GM19099 (cell line): Measurements from ENCODE around the gene C22orf39.

Source experiments
- POLR2A ChIP-seq: IDR thresholded peaks from 3 replicates; pipeline ENCODE4 v1.6.1; 2011; ENCODE audit warnings: low read depth; ENCODE audit not compliant: insufficient read length; ENCODE audit errors: extremely low read depth

The C22orf39 gene

DNA sequence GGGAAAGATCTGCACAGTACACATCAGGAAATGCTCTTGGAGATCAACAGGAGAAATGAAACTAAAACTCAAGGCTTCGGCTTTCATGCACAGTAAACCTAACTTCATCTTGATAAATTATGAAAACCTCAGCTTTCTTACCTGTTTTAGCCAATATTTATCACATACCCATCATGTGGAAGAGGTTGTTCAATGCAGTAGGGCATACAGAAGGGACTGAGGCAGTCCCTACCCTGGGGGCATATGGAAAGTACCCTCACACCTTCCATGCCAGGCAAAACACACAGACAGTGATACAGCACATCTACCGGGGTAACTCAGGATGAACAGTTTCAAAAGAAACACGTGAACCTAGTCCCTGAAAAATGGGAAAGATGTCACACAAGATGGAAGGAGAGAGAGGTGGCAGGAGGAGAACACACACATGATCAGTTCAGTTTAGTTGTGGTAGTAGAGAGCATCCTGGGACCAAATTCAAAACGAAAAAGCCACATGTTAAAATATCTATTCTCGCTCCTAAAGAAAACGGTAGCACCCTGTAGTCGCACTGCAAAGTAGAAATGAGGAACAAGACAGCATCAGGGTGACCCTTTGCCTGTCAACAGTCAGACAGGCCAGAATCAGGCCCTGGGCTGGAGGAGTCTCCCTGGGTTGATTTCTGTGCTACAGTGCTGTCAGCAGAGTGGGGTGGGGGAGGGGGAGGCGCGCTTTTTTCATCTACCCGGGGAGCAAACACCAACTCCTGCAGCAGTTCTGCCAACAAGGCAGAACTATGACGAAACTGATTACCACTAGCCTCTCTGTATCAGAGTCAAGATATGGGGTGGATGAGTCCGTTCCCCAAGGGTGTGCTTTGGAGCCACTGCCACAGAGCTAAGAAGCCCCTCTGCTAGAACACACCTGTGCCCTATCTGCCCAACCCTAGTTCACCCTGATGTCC lies 17.3 kb downstream of the C22orf39 start:
- TF ChIP-seq POLR2A: no peak

DNA sequence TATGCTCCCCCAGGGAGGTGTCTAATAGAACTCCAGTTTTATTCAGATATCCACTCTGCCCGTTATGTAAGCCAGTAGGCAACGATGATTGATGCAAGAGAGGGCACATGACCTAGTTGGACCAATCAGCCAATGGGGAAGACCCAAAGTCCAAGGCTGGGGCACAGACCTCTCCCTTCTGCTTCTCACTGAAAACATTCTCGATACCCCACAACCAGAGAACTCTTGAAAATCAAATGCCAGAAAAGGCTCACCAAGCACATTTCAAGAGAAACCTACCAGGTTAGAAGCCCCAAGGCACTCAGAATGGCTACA lies 23.4 kb downstream of the C22orf39 start:
- no peak for TF ChIP-seq POLR2A

DNA sequence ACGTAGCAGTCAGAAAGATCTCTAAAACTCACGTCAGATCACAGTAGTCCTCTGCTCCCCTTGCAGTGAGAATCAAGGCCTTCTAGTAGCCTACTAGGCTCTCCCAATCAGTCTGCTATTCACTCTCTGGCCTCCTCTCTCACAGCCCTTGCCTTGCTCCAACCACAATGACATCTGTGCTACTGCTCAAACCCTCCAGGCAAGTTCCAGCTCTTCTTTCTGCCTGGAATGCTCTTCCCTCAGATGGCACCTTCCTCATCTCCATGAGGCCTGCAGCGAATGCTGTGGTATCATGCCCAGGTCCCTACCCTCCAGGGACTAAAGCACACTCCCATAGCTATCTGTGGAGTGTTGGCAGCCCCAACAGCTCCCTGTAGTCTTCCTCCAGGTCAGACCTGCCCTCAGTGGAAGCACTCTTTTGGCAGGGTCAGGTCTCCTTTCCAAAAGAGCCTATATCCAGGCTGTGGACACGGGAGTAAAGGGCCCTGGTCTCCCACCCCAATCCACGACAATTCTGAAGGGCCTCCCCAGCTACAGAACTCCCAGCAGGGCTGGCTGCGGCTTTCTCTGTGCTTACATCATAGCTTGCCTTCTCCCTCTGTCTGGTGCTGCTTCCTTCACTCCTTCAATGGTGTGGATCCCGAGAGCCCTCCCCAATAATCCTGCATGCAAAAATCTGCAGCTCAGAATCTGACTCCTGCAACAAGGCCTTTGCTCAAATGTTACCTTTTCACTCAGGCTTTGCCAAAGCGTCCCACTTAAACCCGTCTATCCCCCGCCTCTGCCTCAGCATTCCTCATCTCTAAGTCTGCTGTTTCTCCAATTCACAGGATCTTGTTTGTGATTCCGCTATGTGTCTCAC lies 24.8 kb downstream of the C22orf39 start:
- no peak for TF ChIP-seq POLR2A

DNA sequence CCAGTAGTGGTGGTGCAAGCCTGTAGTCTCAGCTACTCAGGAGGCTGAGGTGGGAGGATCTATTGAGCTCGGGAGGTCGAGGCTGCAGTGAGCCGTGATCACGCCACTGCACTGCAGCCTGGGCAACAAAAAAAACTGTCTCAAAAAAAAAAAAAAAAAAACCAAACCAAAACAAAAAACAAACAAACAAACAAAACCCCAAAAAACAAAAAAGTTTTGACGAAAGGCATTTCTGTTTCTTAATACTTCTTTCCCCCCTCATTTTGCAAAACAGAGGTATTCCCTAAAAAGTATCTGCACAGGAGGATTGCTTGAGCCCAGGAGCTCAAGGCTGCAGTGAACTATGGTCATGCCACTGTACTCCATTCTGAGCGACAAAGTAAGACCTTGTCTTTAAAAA lies 27.2 kb downstream of the C22orf39 start:
- no peak for TF ChIP-seq POLR2A

DNA sequence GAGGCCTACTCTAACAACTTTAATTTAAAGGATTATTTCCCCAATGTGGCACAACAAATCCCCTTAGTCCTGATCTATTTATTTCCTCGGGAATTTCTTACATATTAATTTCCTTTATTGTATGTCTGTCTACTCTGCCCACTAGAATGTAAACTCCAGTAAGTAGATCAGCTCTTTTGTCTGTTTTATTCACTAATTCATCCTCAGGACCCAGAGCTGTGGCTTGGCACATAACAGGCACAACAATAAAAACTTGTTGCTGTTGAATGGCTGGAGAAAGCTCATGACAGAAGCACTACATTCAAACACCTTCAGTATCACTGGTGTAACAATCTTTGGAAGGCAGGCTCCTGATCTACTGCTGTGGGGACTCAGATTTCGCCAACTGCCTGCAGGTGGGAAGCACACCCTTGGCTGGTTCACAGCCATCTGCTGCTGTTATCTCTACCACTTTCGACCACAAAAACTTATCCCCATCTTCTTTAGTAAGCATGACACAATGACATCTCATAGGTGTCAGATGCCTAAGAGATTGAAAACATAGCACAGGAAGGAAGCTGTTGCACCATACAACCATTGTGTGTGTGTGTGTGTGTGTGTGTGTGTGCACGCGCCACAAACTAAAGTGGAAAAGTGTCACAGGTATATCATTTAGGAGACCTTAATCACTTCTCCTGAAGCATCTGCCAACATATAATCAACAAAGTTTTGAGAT lies 27.9 kb downstream of the C22orf39 start:
- no peak for TF ChIP-seq POLR2A

DNA sequence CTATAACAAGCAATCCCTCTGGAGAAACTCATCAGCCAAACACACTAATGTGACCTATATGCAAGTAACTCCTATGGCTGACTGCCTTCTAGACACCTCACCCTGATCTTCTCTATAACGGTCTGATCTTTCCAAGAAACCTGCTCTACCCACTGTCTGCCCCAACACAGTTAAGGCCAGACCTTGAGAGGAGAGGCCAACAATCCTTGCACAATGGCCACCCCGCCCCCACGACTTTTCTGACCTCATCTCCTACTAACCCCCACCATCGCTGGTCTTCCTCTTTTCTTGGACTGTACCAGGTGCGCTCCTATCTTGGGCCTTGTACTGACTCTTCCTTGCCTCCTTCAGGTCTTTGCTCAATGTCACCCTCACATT lies 28.4 kb downstream of the C22orf39 start:
- TF ChIP-seq POLR2A: no peak

DNA sequence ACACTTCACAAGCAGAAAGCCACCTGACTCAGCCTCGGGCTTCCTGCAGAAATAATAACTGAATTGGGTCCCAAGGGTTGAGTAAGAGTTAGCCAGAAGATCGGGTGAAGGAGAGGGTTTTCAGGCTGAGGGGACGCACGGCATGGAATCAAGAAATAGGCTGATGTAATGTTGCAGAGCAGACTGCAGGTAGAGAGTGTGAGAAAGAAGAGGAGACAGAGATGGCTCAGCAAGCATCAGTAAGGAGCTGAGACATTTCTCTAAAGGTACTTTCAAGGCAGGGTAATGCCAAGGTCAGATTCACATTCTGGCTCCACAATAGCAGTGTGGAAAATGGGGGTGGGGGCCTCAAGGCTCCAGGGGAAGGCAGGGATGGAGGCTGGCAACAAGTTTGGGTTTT lies 34.6 kb downstream of the C22orf39 start:
- TF ChIP-seq POLR2A: no peak

DNA sequence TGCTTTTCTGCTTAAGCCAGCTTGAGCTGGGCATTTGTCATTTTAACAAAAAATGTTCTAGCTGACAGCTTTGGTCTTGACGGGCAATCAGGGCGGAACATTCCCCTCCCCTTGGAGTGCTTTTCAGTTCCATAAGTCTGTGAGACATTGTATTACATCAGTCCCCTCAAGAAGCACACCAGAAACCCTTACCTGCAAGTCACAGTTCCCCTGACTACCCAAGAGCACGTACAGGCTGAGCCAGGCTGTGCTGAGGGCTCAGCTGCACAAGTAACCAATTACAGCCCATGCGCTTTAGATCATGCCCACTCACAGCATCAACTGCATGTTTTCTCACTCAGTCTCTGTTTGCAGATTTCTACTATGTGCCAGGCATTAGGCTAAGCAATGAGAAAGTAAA lies 35.0 kb downstream of the C22orf39 start:
- TF ChIP-seq POLR2A: no peak

DNA sequence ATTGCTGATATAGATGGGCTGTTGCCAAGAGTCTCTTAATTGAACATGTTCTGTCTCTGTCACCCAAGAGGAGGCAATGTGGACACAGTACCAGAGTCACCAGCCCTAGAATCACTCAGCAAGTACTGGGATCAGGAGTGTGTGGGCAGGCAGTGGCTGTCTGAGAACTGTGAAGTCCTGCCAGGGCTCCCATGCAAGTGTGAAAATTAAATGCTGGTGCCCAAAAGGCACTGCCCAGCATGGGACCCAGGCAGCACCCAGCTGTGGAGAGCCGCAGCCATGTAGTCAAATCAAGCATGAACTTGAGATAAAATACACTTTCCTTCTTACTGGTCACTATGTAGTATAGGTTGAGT lies 35.8 kb downstream of the C22orf39 start:
- TF ChIP-seq POLR2A: no peak

DNA sequence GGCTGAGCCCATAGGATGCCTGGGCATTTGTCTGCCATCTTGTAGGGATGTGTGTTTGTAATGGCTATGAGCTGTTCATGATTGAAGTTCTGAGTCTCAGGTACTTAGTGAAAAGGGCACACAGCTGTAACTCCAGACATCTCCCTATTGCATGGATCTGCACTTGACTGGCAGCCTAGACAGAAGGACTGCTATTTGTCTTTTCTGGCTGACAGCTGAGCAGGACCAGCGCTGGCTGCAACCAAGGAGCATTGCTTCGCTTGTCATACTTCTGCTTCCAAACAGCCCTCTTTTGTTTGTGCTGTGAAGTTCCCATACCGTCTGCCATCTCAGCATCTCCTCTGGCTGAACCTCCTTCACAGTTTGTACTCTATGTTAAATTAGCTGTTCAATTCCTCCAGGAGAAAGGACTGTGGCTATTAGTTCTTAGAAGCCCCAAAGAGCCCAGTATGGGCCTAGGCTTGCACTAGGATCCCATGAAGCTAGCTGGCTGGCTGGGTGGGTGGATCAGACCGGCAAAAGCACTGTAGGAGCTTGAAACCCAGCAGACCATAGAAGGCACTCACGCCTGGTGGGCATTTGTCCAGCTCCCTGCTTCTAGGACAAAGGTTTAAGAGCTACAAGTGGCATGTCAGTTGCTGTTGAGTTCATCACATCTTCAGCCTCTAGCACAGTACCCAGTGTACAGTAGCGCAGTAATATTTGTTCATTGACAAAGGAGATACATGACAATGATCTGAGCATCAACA lies 36.4 kb downstream of the C22orf39 start:
- TF ChIP-seq POLR2A: no peak

DNA sequence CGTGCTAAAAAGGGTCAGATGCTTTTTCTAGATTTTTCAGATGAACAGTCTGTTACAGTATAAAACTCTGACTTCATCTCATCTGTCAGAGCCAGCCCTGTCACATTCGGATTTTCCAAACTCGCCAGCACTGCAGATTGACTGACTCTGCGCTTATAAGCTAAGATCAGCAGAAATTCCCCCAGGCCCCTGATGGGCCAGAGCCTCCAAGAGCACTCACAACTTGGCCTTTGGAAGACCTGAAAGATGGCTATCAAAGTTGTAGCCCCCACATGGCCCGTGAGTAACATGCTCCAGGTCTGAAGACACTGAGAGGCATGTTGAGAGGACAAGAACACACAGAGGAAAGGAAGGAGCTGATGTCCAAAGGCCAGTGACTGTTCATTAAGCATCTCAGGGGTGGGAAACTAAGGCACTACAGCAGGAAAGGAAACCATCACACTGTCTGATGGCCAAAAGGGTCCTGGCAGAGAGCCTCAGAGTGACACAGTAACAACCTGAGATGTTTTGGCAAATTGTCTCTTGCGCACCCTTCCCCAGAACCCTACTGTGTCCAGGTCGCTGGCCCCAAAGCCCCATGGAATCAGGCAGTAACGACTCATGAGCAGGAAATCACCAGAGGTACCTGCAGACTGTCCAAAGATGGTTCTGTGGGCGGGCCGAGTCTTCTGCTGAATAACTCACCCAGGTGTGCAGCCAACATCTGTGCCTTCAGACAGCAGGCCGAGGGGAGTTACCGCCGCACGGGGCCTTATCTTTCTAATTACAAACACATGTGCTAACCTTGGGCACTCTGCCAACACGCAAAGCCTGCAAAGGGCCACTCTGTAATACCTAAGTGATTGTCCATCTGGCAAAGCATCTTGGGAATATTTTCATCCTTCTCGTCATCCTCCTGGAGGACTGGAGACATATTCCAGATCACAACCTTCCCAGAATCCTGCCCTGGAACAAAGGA lies 39.6 kb downstream of the C22orf39 start:
- no peak for TF ChIP-seq POLR2A

DNA sequence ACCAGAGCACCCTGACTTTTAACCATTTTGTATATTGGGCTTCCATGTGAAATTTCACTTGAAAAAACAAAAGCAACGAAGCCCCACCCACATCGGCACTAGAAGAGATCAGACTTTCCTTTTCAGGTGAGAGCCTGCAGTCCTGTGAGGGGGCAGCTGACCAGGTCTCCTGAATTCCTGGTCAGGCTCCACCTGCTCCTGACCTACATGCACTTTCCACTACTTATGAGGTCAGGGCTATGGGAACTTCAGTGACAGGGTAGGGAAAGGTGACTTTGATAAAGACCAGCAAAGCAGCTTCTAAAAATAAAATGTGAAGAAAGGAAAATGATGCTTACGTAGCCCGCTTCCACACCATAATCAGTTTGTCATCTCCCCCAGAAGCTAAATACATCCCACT lies 40.7 kb downstream of the C22orf39 start:
- no peak for TF ChIP-seq POLR2A

DNA sequence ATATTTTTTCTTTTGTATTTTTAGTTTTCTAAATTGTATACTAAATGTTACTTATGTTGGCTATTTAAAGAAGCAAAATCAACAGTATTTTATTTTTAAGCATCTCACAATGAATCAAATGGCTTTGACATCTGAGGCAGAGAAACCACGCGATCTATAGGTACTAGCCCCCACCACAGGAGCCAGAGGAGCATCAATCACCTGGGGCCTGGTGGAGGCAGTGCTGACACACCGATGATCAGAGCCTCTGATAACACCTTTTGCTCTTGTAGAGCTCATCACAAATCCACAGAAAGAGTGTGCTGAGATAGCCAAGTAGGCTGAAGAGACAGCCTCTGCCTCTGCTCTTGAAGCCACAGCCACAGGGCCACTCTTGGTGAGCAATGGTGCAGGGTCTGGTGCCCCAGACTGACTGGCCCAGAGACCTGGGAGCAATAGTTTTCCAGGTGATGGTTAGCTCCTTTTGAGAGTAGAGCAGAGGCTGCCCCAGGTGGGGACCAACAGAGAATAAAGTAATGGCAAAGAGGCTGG lies 41.2 kb downstream of the C22orf39 start:
- no peak for TF ChIP-seq POLR2A
